ENCODE measurements around the gene PPP1R36.

Gene PPP1R36

GRCh38 chr14:64584190-64584589, 34.4 kb downstream of the PPP1R36 start:
- no peak for TF ChIP-seq CTCF (IDR thresholded peaks at IDR 0.05; ENCODE audit: control extremely low read depth, extremely low read depth, low read depth, missing control alignments)
- ChIA-PET CTCF (interaction anchor here (1.3 kb wide), 1 partner anchor 53 kb away, joined by 5 read pairs; no protein-coding TSS in a partner anchor), POLR2A (no interaction called here)

GRCh38 chr14:64591809-64592208, 42.0 kb downstream of the PPP1R36 start:
- no peak for DNase-seq (ENCODE audit: extremely low spot score)
- CTCF ChIA-PET: no interaction called here
- no peak for TF ChIP-seq CTCF (IDR thresholded peaks at IDR 0.05; ENCODE audit: control extremely low read depth, extremely low read depth, low read depth, missing control alignments)
- POLR2A ChIA-PET: no interaction called here

More at GRCh38 chr14:64584190-64584589, 34.4 kb downstream of the PPP1R36 start:
- no peak for DNase-seq (ENCODE audit: extremely low spot score)

DNA sequence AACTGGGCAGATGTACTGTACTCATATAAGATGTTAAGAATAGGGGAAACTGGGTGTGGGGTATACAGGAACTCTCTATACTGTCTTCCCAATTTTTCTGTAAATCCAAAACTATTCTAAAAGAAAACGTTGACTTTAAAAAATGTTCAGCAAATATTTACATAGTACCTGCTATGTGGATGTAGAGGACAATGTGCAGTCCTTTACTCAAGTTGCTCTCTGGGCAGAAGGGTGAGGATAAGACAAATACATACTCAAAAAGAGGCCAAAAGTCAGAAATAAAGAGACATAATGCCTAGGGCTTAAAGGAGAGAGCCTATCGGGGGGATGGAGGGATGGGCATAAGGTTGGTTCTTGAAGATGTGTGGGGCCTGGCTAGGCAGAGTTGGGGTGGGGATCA, 44.7 kb downstream of the PPP1R36 start:
- DNase-seq (ENCODE audit: extremely low spot score): no peak
- ChIA-PET POLR2A (no interaction called here), CTCF (no interaction called here)
- no peak for TF ChIP-seq CTCF (IDR thresholded peaks at IDR 0.05; ENCODE audit: control extremely low read depth, extremely low read depth, low read depth, missing control alignments)

GRCh38 chr14:64598404-64598803, 48.6 kb downstream of the PPP1R36 start:
- TF ChIP-seq CTCF (IDR thresholded peaks at IDR 0.05; ENCODE audit: control extremely low read depth, extremely low read depth, low read depth, missing control alignments): no peak
- DNase-seq (ENCODE audit: extremely low spot score): no peak
- ChIA-PET CTCF (no interaction called here), POLR2A (no interaction called here)

- ChIA-PET CTCF (no interaction called here), POLR2A (no interaction called here)
- TF ChIP-seq CTCF (IDR thresholded peaks at IDR 0.05; ENCODE audit: control extremely low read depth, extremely low read depth, low read depth, missing control alignments): no peak
- no peak for DNase-seq (ENCODE audit: extremely low spot score)
These were observed 51.8 kb downstream of the PPP1R36 start for GRCh38 chr14:64601571-64601970.

DNA sequence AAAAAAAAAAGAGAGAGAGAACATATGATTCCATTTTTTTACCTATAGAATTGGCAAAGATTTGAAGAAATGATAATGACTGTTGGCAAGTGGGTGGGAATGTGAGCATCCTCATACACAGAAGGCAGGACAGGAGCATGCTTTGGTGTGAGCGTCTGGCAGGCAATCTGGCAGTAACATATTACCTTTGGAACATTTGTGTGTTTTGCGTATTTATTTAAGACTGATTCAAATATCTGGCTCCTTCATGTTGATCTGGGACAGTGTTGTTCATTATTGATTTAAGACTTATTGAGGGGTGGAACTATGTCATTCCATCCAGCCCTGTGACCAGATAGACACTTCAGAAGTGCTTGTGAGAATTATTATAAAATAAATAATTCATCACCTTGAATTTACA, 53.1 kb downstream of the PPP1R36 start:
- ChIA-PET CTCF (interaction anchor here (1.6 kb wide), 1 partner anchor 34 kb away, joined by 4 read pairs; no protein-coding TSS in a partner anchor), POLR2A (no interaction called here)
- no peak for TF ChIP-seq CTCF (IDR thresholded peaks at IDR 0.05; ENCODE audit: control extremely low read depth, extremely low read depth, low read depth, missing control alignments)
- no peak for DNase-seq (ENCODE audit: extremely low spot score)

- no peak for DNase-seq (ENCODE audit: extremely low spot score)
- POLR2A ChIA-PET: no interaction called here
- no peak for TF ChIP-seq CTCF (IDR thresholded peaks at IDR 0.05; ENCODE audit: control extremely low read depth, extremely low read depth, low read depth, missing control alignments)
- CTCF ChIA-PET: interaction anchor here (1.6 kb wide), 1 partner anchor 33 kb away, joined by 4 read pairs; no protein-coding TSS in a partner anchor
These were observed 54.2 kb downstream of the PPP1R36 start for GRCh38 chr14:64604001-64604400.

All from GM10248 (cell line).